ENCODE data around the gene KRTAP5-6.
A peak's percentile ranks its signal among the peaks of the same experiment; 100 is the strongest.
"Not testable (repeated sequence)": the region's sequence is repeated elsewhere in the genome, so short reads cannot be mapped to it uniquely, and the experiment has no call there.

The KRTAP5-6 gene

DNA sequence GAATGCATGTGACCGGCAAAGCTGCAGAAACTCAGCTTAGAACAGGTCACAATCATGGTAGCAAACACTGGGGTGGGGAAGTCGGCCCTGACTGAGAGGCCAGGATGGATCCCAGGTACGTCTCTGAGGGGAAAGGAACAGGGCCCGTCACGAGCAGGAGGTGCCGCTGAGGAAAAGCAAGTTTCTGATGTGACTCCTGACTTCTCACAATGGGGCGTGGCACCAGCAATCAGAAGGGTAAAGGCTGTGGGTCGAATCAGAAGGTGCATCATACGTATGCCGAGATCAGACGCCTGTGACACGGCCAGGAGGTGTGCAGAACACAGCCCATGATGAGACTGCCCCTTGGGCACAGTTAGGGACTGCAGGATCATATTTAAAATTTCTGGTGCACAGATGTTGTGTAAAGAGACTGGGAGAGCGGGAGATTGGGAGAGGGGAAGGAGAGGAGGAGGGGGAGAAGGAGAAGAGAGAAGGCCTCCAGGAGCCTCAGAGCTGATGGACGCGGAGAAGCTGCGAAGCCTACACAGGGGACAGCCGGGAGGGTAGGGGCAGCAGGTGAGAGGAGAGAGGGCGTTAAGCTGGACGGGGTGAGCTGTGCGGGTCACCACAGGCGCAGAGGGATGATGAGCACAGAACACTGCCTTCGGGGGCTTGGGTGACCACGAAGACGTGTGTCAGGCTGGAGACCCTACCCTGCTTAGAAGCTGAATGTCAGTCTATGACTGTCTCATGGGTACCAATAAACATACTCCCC, 36.7 kb upstream of the KRTAP5-6 start:
- Mint-ChIP-seq H3K4me3 (no peak overlapping the region), H3K36me3 (ENCODE audit: low read depth) (no peaks in the 10 kb centered on the region), H3K4me1 (peaks cover 17% of the 10 kb centered on the region), H3K9me3 (no peaks in the 10 kb centered on the region), H3K27me3 (ENCODE audit: low read depth, poor library complexity) (peaks cover 22% of the 10 kb centered on the region), H3K27ac (no peak overlapping the region)
- DNase-seq = no peak
- TF ChIP-seq, protein P1, sequence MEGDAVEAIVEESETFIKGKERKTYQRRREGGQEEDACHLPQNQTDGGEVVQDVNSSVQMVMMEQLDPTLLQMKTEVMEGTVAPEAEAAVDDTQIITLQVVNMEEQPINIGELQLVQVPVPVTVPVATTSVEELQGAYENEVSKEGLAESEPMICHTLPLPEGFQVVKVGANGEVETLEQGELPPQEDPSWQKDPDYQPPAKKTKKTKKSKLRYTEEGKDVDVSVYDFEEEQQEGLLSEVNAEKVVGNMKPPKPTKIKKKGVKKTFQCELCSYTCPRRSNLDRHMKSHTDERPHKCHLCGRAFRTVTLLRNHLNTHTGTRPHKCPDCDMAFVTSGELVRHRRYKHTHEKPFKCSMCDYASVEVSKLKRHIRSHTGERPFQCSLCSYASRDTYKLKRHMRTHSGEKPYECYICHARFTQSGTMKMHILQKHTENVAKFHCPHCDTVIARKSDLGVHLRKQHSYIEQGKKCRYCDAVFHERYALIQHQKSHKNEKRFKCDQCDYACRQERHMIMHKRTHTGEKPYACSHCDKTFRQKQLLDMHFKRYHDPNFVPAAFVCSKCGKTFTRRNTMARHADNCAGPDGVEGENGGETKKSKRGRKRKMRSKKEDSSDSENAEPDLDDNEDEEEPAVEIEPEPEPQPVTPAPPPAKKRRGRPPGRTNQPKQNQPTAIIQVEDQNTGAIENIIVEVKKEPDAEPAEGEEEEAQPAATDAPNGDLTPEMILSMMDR (IDR thresholded peaks at IDR 0.05) = no peak

DNA sequence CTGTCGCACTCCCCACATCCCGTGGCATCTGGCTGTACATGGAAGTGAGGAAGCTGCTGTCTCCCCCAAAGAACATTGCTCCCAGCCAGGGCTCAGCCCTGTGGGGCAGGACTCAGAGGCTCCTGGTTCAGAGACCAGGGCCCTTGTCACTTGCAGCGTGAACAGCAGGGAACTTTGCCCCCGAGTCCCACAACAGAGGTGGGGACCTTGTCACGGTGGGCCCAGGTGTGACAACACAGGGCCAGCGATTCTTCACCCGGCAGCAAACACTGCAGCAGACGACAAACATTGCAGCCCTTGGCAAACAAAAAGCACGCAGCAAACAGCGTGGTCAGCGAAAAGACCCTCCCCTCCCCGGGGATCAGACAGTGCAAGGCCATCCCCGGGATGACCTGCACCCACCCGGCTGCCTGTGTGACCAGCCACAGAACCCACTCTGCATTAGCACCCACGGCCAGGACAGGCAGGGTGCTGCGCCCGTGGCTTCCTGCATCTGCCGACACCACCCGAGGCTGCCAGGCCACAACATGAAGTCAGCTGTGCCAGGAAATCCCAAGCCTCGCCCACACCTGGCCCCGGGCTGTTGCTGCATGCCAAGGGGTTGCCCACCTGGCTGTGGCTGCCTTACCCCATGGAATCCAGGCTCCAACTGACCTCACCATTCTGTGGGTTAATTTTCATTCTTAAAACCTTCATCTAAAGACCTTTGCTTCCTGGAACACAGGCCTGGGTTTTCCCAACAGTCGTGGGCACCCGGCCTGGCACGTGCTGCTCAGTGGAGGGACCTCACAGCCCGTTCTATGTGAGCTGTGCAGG, 35.3 kb upstream of the KRTAP5-6 start:
- Mint-ChIP-seq H3K27me3 (ENCODE audit: low read depth, poor library complexity) (peaks cover 22% of the 10 kb centered on the region), H3K4me1 (peaks cover 13% of the 10 kb centered on the region)
- not testable (repeated sequence) for H3K4me3 Mint-ChIP-seq; H3K9me3 Mint-ChIP-seq; H3K27ac Mint-ChIP-seq; H3K36me3 Mint-ChIP-seq (ENCODE audit: low read depth); DNase-seq

DNA sequence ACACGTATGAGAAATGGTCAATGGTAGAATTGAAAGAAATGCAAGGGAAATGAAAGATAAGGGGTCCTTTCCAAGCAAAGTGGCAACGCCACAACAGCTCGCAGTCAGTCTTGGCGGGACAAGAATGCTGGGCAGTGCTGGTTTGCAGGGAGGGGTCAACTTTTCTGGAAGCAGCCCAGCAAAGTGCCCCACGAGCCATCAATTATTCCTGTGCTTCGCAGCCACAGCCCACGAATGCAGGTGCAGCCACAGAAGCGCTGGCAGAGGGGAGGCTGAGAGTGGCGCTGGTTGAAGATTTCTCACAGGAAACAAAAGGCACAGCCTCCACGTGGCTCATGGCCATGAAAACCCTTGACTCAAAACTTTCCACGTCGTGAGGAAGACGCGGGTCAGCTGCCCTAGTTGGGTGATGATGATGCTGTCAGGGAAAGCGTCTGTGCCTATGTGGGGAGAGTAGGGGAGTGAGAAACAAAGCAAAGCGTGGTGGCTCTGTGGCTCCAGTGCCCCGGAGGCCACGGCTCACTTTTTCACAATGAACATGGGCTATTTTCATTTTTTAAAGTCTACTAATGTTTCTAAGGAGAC, 34.2 kb upstream of the KRTAP5-6 start:
- DNase-seq; H3K36me3 Mint-ChIP-seq (ENCODE audit: low read depth); H3K4me3 Mint-ChIP-seq; H3K9me3 Mint-ChIP-seq; H3K27ac Mint-ChIP-seq: not testable (repeated sequence)
- Mint-ChIP-seq H3K4me1 (peaks cover 19% of the 10 kb centered on the region), H3K27me3 (ENCODE audit: low read depth, poor library complexity) (peaks cover 17% of the 10 kb centered on the region)

DNA sequence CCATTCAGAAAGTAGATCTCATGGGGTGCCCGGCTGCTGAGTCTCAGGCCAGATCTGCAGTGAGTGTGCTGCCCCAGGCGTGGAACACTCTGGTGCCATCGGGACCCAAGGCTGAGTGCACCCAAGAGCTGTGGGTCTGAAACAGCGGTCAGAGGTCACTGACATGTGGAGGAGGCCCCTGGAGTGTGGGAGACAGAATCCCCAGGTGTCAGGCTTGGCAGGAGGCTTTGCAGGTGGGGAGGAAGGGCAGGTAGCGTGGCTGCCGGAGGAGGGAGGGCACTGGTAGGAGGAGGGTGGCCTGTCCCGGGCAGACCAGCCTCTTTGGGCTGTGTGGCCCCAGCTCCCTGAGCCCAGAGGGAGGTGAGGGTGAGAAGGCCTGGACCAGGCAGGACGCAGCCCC, 31.7 kb upstream of the KRTAP5-6 start:
- no peak for DNase-seq
- no peaks in the 10 kb centered on the region for H3K9me3 Mint-ChIP-seq
- H3K4me1 Mint-ChIP-seq = peaks cover 30% of the 10 kb centered on the region
- TF ChIP-seq, protein P1 (IDR thresholded peaks at IDR 0.05) = no peak
- no peak overlapping the region for H3K4me3 Mint-ChIP-seq
- H3K27me3 Mint-ChIP-seq (ENCODE audit: low read depth, poor library complexity) = peaks cover 16% of the 10 kb centered on the region
- no peaks in the 10 kb centered on the region for H3K36me3 Mint-ChIP-seq (ENCODE audit: low read depth)
- H3K27ac Mint-ChIP-seq = peak overlapping the region; percentile 74

- Mint-ChIP-seq H3K9me3 (peaks cover 7% of the 10 kb centered on the region), H3K4me3 (no peak overlapping the region), H3K27me3 (ENCODE audit: low read depth, poor library complexity) (peaks cover 11% of the 10 kb centered on the region), H3K4me1 (peaks cover 28% of the 10 kb centered on the region), H3K36me3 (ENCODE audit: low read depth) (no peaks in the 10 kb centered on the region), H3K27ac (no peak overlapping the region)
- TF ChIP-seq, protein P1 (IDR thresholded peaks at IDR 0.05) = no peak
- no peak for DNase-seq
Measured at GRCh38 chr11:1667121-1667850, 29.7 kb upstream of the KRTAP5-6 start.

DNA sequence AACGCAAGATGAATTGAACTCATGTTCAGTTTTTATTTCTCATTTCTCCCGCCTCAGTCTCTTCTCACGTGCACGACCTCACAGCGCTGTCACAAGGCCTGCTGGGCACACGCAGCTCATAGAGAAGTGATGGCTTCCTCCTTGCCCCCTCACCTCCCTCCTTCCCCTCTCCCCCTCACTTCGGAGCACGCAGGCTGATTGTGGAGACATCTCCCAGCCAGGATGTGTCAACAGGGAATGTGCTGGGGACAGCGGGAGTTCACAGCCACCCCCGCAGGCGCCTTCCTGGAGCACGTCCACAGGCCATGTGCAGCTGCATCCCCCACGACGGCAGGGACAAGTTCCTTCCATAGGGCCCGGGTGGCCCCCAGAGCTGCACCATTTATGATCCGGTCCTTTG, 29.1 kb upstream of the KRTAP5-6 start:
- Mint-ChIP-seq H3K27ac (peak overlapping the region; percentile 12), H3K36me3 (ENCODE audit: low read depth) (no peaks in the 10 kb centered on the region), H3K27me3 (ENCODE audit: low read depth, poor library complexity) (peaks cover 8% of the 10 kb centered on the region), H3K4me1 (peaks cover 28% of the 10 kb centered on the region), H3K9me3 (peaks cover 12% of the 10 kb centered on the region), H3K4me3 (no peak overlapping the region)
- DNase-seq = no peak
- TF ChIP-seq, protein P1 (IDR thresholded peaks at IDR 0.05) = no peak

All from nephron progenitor cell (in vitro differentiated cells).